ENCODE measurements around the gene TUBB4A. TPM values are rescaled to one million over a fixed set of nuclear protein-coding genes. Genes with fewer than 3 reads are reported as not detected.

The TUBB4A gene
- total and polyA plus RNA-seq, 9 of the 15 experiments (the other 6 are each of a cell fraction or from before 2014, with no cell fraction given): 0.14 to 7.0 (median 0.75) TPM

DNA sequence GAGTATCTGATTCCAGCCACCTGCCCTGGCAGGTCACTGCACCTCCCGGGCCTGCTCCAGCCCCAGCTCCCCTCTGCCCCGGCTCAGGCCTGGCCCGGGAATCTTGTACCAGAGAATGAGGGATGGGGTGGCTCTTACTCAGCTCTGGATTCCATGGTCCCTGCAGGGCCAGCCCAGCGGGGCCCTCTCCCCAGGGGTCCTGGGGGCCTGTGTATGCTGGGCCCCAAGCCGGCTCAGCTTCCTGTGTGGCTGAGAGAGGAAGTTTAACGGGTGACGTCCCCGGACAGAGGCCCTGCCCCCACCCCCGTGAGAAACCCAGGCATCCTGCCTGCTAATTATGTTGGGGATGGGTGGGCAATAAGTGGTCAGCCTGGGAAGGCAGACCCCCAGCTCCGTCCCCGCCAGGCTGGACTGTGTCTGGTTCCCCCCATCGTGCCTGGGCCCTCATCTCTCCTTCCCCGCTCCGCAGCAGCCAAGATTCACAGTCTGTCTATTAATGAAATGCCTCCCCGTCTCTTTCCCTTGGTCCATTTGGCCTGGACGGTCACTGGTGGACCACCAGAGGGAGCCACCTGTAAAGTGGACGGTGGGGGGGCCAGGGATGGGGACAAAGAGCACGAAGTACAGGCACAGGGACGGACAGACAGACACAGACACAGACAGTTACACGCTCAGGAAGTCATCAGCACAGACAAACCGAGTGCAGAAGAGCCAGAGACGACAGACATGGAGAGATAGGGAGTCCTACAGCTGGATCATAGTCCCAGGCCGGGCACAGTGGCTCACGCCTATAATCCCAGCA is 20.4 kb downstream of the TUBB4A start, which contains the start of gene DENND1C (continued):
- no peak for TF ChIP-seq ZNF584 (CRISPR knock-in tag; IDR thresholded peaks at IDR 0.05; ENCODE audit: low read depth)

DNA sequence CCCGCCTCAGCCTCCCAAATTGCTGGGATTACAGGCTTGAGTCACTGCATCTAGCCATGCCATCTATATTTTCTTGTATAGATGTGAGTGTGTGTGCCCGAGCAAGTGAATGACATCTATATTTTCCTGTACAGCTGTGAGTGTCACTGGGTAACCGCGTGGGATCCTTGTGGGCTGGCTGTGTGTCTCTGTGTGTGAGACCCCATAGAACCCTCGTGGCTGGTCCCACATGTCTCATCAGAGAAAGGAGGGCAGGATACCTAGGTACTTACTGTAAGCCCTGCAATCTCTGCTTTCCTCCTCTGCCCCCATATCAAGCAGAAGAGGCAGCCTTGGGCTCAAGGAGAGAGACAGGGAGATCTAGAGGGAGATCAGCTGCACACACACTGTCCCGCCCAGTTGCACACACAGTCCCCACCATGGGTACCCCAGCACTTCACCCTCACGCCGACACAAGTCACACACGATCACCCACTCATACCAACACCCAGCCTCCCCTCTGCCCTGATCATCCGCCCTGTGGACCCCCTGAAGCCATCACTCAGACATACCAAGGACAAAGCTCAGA is 21.2 kb downstream of the TUBB4A start:
- H3K4me3 ChIP-seq: no peak overlapping the region

More for the DNA sequence above, 21.2 kb downstream of the TUBB4A start:
- ATAC-seq (no peak), FAIRE-seq (no peak), DNase-seq (ENCODE audit: extremely low read depth in 1 of 4, low spot score in 3 of 4) (peak in 1 of 4 experiments; percentile 2)
- Histone ChIP-seq H4K20me1 (replicated peaks; ENCODE audit: control insufficient read depth, insufficient read depth, low read length) (no peaks in the 10 kb centered on the region), H3K4me2 (ENCODE audit: insufficient read depth, low read length) (no peak overlapping the region), H3K27me3 (ENCODE audit: control insufficient read depth in 2 of 2, insufficient read depth in 2 of 2, low read length in 2 of 2) (no peaks in the 10 kb centered on the region), H3K9ac (ENCODE audit: insufficient read depth in 1 of 2, low read depth in 2 of 2, low read length in 2 of 2) (peak overlapping the region in 1 of 2 experiments; percentile 73; a peak in 2 of 4 replicates), H3K9me3 (replicated peaks; ENCODE audit: control insufficient read depth, insufficient read depth, low read depth, low read length) (0 out of 2 replicates have a peak, but pooled peaks cover under 1% of the 10 kb centered on the region), H3K36me3 (ENCODE audit: control insufficient read depth, insufficient read depth, low read length) (no peaks in the 10 kb centered on the region), H3K9me1 (ENCODE audit: control insufficient read depth, insufficient read depth, low read length) (no peaks in the 10 kb centered on the region), H3K4me1 (replicated peaks in 1 of 2; ENCODE audit: control insufficient read depth in 2 of 2, insufficient read depth in 2 of 2, low read length in 2 of 2) (peaks cover 3 to 26% of the 10 kb centered on the region in 2 experiments), H2AFZ (ENCODE audit: low read depth, low read length) (peak overlapping the region; percentile 80; the same call in 1 of the 2 replicates), H3K27ac (ENCODE audit: extremely low read depth, low read depth, low read length) (no peak overlapping the region), H3K79me2 (ENCODE audit: control insufficient read depth, insufficient read depth, low read length) (no peaks in the 10 kb centered on the region)
- WGBS (ENCODE audit: insufficient coverage, low coverage, missing lambda C conversion rate): 32% methylated on average over 10 of the region's 10 CpGs
- no TSS peak for BruUV-seq (replicated peaks)
- in situ Hi-C loops (cut with MboI): no loop called here
- TF ChIP-seq DNMT1 (IDR thresholded peaks at IDR 0.05): no peak
- TF ChIP-seq MCM3 (IDR thresholded peaks at IDR 0.05): no peak
- TF ChIP-seq SPI1 (IDR thresholded peaks at IDR 0.05; ENCODE audit: borderline replicate concordance, low read depth, low read length): no peak
- no peak for TF ChIP-seq NONO (IDR thresholded peaks at IDR 0.05; ENCODE audit: low read depth in 2 of 2, low read length in 1 of 2)
- TF ChIP-seq, protein P1, sequence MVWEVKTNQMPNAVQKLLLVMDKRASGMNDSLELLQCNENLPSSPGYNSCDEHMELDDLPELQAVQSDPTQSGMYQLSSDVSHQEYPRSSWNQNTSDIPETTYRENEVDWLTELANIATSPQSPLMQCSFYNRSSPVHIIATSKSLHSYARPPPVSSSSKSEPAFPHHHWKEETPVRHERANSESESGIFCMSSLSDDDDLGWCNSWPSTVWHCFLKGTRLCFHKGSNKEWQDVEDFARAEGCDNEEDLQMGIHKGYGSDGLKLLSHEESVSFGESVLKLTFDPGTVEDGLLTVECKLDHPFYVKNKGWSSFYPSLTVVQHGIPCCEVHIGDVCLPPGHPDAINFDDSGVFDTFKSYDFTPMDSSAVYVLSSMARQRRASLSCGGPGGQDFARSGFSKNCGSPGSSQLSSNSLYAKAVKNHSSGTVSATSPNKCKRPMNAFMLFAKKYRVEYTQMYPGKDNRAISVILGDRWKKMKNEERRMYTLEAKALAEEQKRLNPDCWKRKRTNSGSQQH (CRISPR knock-in tag; IDR thresholded peaks at IDR 0.05): no peak
- TF ChIP-seq, protein P2, sequence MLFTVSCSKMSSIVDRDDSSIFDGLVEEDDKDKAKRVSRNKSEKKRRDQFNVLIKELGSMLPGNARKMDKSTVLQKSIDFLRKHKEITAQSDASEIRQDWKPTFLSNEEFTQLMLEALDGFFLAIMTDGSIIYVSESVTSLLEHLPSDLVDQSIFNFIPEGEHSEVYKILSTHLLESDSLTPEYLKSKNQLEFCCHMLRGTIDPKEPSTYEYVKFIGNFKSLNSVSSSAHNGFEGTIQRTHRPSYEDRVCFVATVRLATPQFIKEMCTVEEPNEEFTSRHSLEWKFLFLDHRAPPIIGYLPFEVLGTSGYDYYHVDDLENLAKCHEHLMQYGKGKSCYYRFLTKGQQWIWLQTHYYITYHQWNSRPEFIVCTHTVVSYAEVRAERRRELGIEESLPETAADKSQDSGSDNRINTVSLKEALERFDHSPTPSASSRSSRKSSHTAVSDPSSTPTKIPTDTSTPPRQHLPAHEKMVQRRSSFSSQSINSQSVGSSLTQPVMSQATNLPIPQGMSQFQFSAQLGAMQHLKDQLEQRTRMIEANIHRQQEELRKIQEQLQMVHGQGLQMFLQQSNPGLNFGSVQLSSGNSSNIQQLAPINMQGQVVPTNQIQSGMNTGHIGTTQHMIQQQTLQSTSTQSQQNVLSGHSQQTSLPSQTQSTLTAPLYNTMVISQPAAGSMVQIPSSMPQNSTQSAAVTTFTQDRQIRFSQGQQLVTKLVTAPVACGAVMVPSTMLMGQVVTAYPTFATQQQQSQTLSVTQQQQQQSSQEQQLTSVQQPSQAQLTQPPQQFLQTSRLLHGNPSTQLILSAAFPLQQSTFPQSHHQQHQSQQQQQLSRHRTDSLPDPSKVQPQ (CRISPR knock-in tag; IDR thresholded peaks at IDR 0.05; ENCODE audit: borderline replicate concordance): no peak
- no peak for TF ChIP-seq FIP1L1 (IDR thresholded peaks at IDR 0.05; ENCODE audit: low read depth, low read length, poor library complexity, severe bottlenecking)
- no peak for TF ChIP-seq RHOXF2B (CRISPR knock-in tag; conservative IDR thresholded peaks at IDR 0.05)
- no peak for TF ChIP-seq GABPA (tag; conservative IDR thresholded peaks at IDR 0.05; ENCODE audit: low read depth)
- TF ChIP-seq GATAD2A (IDR thresholded peaks at IDR 0.05): no peak
- TF ChIP-seq PURB (CRISPR knock-in tag; IDR thresholded peaks at IDR 0.05; ENCODE audit: low read depth): no peak
- CTCF ChIA-PET (ENCODE audit: low intra/inter-chr PET ratio): interaction anchor here (0.8 kb wide), 1 partner anchor 152 kb away, joined by 3 read pairs; no protein-coding TSS in a partner anchor
- POLR2A ChIA-PET: interaction anchor here (0.6 to 0.7 kb wide), 2 partner anchors 24 to 710 kb away, joined by 3 read pairs; no protein-coding TSS in a partner anchor
- intact Hi-C loops (cut with micrococcal nuclease): no loop called here
